ENCODE measurements around the gene DLL3.
A peak's percentile ranks its signal among the peaks of the same experiment; 100 is the strongest.
"Not testable (repeated sequence)": the region's sequence is repeated elsewhere in the genome, so short reads cannot be mapped to it uniquely, and the experiment has no call there.

DLL3 gene, protein sequence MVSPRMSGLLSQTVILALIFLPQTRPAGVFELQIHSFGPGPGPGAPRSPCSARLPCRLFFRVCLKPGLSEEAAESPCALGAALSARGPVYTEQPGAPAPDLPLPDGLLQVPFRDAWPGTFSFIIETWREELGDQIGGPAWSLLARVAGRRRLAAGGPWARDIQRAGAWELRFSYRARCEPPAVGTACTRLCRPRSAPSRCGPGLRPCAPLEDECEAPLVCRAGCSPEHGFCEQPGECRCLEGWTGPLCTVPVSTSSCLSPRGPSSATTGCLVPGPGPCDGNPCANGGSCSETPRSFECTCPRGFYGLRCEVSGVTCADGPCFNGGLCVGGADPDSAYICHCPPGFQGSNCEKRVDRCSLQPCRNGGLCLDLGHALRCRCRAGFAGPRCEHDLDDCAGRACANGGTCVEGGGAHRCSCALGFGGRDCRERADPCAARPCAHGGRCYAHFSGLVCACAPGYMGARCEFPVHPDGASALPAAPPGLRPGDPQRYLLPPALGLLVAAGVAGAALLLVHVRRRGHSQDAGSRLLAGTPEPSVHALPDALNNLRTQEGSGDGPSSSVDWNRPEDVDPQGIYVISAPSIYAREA

DNA sequence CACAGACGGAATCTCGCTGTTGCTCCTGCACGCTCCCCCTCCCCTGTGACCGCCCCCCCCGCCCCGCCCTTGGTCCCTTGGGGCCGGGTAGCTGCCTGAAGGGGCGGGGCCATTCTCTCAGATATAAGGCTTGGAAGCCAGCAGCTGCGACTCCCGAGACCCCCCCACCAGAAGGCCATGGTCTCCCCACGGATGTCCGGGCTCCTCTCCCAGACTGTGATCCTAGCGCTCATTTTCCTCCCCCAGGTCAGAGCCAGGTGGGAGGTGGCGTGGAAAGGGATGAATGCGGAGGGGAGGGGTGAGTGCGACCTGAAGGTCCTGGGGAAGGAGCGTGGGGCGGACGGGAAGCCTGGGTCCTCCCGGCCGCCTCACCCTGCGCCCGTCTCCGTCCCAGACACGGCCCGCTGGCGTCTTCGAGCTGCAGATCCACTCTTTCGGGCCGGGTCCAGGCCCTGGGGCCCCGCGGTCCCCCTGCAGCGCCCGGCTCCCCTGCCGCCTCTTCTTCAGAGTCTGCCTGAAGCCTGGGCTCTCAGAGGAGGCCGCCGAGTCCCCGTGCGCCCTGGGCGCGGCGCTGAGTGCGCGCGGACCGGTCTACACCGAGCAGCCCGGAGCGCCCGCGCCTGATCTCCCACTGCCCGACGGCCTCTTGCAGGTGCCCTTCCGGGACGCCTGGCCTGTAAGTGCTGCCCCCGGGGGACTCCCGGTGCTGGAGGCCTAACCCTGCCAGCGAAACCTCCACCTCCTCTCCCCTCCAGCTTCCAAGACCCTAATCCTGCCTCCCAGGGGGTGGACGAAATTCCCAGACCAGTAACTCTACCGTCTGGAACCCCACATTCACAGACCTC lies at the start of gene DLL3:
Gene DLL3 (plus strand): TSS at position 150 of the 845 bp plus-strand sequence. CDS start 28 bp downstream, at position 178.
- no peak for DNase-seq

DNA sequence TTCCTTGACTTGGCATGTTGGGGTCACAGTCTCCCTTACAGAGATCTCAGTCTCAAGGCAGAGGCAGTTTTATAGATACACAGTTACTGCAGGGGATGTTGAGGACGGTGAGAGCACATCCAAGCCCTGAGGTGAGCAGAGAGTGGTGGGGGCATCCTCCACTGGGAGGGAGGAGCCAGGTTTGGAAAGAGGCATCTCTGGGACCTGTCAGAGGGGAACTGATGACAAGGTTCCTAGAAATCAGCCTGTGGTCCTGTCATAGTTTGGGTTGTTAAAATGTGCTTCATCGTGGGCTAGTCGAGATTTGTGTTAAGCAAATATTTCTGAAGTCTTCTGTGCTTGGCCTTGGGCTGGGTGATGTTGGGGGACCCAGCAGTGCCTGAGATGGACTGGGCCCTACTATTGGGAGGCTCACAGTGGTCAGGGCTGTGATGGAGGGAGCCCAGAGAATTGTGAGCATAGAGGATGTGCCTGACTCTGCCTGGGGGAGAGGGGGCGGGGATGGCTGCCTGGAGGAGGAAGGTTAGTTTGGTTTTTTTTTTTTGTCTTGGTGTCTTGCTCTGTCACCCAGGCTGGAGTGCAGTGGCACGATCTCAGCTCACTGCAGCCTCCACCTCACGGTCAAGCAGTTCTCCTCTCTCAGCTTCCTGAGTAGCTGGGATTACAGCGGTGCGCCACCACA lies 49.5 kb upstream of the DLL3 start:
- no peak for DNase-seq

DNA sequence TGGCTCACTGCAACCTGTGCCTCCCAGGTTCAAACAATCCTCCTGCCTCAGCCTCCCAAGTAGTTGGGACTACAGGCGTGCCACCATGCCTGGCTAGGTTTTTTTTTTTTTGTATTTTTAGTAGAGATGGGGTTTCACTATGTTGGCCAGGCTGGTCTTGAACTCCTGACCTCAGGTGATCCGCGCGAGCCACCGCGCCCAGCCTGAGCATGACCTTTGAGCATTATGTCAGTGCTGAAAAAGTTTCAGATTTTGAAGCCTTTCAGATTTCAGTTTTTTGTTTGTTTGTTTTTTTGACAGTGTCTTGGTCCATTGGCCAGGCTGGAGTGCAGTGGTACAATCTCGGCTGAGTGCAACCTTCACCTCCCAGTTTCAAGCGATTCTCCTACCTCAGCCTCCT lies 47.5 kb upstream of the DLL3 start:
- not testable (repeated sequence) for DNase-seq

DNA sequence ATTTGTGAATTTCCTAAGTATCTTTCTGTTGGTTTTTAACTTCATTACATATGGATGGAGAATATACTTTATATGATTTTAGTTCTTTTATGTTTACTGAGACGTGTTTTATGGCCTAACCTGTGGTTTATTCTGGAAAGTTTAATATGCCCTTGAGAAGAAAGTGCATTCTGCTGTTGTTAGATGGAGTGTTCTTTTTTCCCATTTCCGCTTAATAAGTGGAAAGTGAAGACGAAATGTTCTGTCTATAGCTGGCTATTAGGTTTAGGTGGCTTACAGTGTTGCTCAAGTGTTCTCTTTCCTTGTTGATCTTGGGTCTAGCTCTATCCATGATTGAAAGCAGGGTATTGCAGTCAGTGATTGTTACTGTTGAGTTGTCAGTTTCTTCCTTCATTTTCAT lies 35.3 kb upstream of the DLL3 start:
- DNase-seq, result no peak

DNA sequence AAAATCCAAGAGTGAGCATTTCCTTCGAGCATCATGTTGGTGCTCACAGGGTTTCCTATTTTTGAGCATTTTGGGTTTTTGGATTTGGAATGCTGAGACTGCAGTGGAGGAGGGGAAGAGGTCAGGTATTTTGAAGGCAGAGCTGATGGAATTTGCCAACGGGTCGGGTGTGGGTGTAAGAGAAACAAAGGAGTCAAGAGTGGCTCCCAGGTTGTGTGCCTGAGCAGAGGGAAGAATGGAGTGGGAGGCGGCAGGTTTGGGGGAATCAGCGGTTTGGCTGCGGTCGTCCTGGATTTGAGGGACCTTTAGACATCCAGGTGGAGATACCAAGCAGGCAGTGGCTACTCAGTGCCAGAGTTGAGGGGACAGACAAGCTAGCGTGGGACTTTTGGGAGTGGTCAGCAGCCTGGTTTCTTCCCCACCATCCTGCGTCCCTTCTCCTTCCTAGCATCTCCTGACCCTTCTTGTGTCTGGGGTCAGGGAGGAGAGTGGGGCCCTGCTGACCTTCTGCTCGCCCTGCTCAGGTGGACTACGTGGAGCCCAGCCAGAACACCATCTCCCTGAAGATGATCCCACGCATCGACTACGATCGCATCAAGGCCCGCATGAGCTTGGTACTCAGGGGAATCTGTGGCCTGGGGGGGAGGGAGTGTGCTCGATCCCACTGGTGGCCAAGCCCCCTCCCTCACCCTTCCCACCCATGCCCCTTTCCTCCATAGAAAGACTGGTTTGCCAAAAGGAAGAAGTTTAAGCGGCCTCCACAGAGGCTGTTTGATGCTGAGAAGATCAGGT lies 32.6 kb upstream of the DLL3 start:
- DNase-seq, result no peak

DNA sequence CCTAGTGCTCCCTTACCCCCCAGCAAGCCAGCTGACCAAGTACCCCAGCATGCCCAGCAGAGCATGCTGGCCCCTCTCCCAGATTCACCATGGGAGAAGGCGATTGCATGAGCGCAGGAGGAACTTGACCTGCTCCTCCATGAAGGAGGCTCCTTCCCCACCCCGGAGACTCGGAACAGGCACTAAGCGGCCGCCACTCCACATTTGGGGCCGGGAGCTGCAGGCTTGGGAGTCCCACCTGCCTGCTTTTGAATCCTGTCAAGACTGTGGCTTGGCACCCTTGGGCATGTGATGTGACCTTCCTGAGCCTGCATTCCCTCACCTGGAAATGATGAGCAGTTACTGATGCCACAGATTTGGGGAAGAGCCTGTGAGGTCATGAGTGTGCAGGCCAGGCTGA lies 30.8 kb upstream of the DLL3 start:
- DNase-seq, result no peak

DNA sequence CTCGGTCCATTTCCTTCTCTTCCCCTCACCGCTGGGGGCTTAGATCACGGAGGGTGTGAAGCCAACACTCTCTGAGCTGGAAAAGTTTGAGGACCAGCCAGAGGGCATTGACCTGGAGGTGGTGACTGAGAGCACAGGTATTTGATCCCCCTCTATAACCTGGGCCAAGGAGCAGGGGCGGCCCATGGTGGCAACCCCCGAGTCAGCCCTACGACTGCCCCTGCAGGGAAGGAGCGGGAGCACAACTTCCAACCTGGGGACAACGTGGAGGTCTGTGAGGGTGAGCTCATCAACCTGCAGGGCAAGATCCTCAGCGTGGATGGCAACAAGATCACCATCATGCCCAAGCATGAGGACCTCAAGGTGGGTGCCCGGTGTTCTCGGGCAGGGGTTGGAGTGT lies 29.7 kb upstream of the DLL3 start:
- DNase-seq, result no peak

DNA sequence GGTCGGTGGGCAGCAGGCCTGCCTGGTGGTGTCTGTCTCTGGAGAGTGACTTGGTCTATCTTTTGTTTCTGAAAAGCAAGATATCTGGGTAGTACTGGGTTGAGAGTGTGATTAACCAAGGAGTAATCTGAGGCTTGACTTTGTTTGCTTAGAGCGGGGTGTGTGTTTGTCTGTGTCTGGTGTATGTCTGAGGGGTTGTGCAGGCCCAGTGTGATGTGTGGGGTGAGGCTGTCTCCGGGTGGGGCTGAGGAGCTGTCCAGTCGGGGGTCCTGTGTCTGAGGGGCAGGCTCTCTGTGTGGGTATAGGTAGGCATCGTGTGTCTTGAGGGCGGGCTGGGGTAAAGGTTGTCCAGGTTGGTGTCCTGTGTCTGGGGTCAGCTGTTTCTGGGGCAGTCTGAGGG lies 29.2 kb upstream of the DLL3 start:
- DNase-seq, result no peak

DNA sequence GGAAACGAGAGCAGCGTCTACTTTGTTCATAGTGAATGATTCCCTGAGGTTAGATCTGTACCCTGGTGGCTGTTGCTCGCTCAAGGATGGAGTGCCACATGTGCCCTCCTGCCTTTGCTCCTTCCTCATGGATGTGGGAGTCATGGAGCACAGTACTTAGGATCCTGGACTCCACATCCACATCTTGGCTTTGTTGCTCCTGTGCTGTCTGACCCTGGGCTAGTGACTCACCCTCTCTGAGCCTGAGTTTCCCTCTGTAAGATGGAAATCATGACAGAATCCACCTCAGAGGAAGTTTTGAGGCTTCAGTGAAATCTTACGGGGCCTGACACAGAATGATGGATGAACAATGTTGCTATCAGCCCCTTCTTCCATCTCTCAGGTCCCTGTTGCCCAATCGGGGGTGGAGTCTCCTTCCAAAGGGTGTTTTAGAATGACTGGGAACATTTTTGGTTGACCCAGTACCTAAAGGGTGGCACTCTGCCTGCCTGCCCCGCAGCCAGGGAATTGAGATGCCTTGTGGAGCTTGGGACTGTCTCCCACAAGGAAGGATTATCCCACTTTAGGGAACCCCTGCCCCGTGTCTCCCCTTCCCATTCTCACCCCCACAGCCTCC lies 27.9 kb upstream of the DLL3 start:
- no peak for DNase-seq

DNA sequence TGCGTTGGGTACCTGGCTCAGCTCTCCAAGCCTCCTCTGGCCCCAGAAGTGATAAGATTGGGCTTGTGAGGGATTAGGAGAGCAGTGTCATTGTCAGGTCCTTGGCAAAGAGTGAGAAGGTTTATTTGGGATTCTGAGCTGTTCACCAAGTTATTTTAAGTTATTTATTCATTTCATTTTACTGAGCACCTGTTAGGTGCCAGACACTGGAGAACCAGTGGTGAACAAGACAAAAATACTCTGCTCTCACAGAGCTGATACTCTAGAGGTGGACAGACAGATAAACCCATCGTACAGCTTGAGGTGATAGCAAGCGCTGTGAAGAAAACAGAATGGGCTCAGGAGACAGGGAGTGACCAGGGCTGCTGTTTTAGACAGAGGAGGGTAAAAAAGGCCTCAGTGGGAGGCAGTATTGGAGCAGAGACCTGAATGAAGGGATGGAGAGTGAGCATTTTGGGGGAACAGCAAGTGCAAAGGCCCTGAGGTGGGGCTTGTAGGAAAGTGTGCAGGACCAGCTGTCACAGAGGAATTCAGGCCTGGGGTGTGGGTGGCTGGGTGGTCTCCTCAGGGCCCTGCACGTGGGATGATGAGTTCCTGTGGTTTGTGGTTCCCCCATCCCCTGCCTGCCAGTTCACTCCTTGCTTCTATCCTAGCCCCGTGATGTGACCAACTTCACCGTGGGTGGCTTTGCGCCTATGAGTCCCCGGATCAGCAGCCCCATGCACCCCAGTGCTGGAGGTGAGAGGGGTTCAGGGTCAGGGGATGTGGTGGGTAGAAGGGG lies 26.8 kb upstream of the DLL3 start:
- no peak for DNase-seq

DNA sequence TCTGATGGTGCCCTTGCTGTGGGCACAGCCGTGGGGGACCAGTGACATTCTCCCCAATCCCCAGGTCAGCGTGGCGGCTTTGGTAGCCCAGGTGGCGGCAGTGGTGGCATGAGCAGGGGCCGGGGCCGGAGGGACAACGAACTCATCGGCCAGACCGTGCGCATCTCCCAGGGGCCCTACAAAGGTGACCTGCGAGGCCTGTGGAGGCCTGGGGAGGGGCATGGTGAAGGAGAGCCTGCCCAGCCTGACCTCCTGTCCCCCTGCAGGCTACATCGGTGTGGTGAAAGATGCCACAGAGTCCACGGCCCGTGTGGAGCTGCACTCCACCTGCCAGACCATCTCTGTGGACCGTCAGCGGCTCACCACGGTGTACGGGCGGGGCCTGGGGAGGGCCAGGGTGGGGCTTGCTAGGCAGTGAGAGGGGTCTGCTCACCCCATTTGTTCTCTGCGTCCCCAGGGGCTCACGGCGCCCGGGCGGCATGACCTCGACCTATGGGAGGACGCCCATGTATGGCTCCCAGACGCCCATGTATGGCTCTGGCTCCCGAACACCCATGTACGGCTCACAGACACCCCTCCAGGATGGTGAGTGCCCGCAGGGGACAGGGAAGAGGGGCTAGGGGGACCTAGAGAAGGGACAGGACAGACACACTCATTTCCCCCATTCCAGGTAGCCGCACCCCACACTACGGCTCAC lies 25.9 kb upstream of the DLL3 start:
- no peak for DNase-seq

DNA sequence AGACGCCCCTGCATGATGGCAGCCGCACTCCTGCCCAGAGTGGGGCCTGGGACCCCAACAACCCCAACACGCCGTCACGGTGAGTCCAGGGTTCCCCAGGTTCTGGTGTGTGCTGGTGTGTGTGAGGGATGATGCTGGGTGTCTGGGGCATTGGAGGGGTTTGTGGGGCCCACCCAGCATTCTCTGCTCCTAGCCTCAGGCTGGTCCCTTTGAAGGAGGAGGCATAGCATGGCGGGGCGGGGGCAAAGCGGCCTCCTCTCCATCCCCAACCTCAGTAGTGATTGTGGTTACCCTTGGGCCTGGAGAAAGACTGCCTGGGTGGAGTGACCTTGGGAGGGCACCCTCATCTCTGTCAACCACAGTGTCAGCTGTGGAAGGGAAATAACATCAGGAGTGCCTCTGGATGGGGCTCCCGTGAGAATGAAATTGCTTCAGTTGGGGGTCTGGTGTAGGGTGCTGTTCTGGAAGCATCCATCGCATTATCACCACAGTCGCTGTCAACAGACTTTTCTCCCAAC lies 25.2 kb upstream of the DLL3 start:
- DNase-seq, result no peak

DNA sequence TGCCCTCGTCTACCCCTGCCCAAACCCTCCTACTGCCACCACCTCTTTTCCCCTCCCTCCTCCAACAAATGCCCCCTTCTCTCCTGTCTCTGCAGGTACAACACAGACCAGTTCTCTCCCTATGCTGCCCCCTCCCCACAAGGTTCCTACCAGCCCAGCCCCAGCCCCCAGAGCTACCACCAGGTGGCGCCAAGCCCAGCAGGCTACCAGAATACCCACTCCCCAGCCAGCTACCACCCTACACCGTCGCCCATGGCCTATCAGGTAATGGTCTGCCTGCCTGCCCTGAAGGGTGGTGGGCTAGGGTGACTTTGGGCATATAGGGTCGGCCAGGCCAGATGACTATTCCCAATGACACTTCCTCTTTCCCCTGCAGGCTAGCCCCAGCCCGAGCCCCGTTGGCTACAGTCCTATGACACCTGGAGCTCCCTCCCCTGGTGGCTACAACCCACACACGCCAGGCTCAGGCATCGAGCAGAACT lies 24.6 kb upstream of the DLL3 start:
- peak; percentile 69 to 72 for DNase-seq

DNA sequence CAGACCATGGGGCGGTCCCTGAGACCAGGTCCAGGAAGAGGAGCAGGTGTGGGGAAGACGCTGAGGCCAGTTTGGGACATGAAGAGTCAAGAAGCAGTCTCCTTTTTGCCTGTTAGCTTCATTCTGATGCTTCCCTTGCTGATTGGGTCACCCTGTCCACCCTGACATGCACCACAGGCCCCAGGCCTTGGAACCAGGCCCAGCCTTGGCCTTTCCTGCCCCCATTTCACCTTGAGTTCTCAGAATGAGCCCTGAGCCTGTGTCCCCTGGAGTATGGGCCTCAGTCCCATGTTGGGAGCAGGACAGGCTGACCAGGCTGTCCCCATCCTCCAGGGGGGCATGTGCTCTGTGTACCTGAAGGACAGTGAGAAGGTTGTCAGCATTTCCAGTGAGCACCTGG lies 23.0 kb upstream of the DLL3 start:
- DNase-seq, result no peak

DNA sequence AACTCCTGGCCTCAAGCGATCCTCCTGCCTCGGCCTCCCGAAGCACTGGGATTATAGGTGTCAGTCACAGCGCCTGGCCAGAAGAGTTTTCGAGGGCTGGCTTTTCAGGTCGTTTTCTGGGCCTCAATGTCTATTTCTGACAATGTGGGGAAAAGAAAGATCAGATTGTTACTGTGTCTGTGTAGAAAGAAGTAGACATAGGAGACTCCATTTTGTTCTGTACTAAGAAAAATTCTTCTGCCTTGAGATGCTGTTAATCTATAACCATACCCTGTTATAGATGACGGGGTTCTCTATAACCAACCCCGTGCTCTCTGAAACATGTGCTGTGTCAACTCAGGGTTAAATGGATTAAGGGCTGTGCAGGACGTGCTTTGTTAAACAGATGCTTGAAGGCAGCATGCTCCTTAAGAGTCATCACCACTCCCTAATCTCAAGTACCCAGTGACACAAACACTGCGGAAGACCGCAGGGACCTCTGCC lies 19.4 kb upstream of the DLL3 start:
- DNase-seq, result not testable (repeated sequence)

DNA sequence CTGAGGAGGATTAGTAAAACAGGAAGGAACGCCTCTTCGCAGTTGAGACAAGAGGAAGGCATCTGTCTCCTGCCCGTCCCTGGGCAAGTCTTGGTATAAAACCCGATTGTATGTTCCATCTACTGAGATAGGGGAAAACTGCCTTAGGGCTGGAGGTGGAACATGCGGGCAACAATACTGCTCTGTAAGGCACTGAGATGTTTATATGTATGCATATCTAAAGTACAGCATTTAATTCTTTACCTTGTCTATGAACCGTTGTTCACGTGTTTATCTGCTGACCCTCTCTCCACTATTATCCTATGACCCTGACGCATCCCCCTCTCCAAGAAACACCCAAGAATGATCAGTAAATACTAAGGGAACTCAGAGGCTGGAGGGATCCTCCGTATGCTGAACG lies 18.8 kb upstream of the DLL3 start:
- DNase-seq, result no peak

DNA sequence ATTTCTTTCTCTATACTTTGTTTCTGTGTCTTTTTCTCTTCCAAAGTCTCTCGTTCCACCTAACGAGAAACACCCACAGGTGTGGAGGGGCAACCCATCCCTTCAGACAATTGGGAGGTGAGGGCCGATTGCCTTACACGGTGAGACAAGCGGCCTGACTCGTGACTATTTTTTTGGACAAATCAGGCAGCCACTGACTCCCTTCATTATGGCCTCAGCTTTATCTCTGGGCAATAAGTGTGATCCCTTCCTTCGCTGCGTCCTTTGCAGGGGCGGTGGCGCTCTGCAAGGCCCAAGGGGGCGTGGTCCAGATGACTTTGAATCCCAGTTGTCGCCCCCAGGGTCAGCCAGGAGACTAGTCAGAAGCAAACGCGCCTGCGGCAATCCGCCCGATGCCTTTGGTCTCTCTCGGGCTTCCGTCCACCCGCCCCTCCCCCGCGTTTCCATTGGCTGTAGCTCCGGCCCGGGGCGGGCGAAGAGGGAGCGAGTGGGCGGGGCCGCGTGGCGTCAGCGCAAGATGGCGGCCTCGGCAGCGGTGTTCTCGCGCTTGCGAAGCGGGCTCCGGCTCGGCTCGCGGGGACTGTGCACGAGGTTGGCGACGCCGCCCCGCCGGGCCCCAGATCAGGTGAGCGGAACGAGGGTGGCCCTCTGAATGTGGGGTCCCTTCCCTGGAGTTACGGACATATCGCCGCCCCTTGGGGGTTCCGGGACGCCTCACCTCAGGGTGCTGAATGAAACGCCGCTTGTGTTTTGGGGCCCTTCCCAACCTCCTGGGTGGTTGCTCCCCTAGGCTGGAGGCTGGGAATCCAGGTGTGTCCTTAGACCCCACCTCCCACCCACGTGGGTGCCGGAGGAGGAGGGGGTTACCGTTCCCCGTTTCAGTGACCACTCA lies 18.2 kb upstream of the DLL3 start, which contains the start of gene TIMM50:
Gene TIMM50 (plus strand): TSS at position 502 of the 892 bp plus-strand sequence. CDS start 16 bp downstream, at position 518.
- DNase-seq, result peak; percentile 99

DNA sequence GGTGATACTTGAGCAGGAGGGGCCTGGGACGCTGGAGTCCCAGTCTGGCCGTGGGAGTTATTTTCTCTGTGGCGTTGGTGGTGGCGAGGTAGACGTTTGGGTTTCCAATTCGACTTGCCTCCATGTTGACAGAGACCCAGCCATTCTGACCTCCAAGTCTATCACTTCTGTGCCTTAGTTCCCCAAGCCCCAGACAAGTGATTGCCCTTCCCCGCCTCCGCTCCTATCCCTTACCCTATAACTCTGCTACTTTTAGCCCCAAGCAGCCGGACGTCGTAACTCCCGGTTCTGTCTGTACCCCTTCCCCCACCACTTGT lies 17.6 kb upstream of the DLL3 start:
- DNase-seq, result no peak

DNA sequence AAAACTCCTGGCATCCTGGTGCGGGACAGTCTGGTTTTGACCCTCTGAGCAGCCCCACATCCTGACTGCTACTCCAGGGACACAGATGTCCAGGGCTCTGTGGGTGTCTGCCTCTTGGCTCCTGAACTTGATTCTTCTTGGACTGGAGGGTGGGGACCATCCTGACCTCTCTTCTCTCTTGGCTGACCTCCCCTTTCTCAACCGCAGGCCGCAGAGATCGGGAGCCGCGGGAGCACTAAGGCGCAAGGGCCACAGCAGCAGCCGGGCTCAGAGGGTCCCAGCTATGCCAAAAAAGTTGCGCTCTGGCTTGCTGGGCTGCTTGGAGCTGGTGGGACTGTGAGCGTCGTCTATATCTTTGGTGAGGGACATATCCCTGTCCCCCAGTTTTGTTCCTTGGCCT lies 17.1 kb upstream of the DLL3 start:
- DNase-seq, result no peak
